PC-9 (cell line): Measurements from ENCODE around the gene PPP2R5C. TPM values are rescaled to one million over a fixed set of nuclear protein-coding genes. Genes with fewer than 3 reads are reported as not detected.
A peak's percentile ranks its signal among the peaks of the same experiment; 100 is the strongest.

Experiments used
- BruUV-seq: library from RNA; stranded (reverse); fragments of 400-500 nt; replicated peaks from 2 replicates; lab custom pipeline; 2021; lab: Mats Ljungman, UMichigan
- CTCF ChIA-PET: fragments of 300-600 bp; sonication (Branson Sonifier 250); formaldehyde crosslinking; loops from one replicate; lab custom pipeline; 2022; ENCODE audit warnings: antibody characterized with exemption; lab: Charles Lee
- POLR2A ChIA-PET: fragments of 300-600 bp; sonication (Branson Sonifier 250); formaldehyde crosslinking; loops from one replicate; lab custom pipeline; 2022; ENCODE audit warnings: antibody characterized with exemption; ENCODE audit not compliant: unreplicated experiment; lab: Charles Lee
- DNase-seq, 2 experiments: peaks; one replicate each; pipeline versions ENCODE4 v3.0.0 to v3.0.0-alpha.2; 2015 to 2022; ENCODE audit warnings: mixed read lengths in 1 of 2
- H2AFZ ChIP-seq: fragments of 200-600 bp; sonication (generic); 2 replicates; pipeline ENCODE4 v1.8.1; 2017; ENCODE audit warnings: antibody characterized with exemption
- H3F3A ChIP-seq: fragments of 200-600 bp; sonication (generic); 2 replicates; pipeline ENCODE4 v1.8.1; 2017; ENCODE audit warnings: antibody characterized with exemption, mild to moderate bottlenecking, low read depth; ENCODE audit not compliant: insufficient read depth
- H3K27ac ChIP-seq: fragments of 200-600 bp; sonication (generic); 2 replicates; pipeline ENCODE4 v1.6.1; 2016; ENCODE audit warnings: mixed run types
- H3K27me3 ChIP-seq: fragments of 200-600 bp; sonication (generic); 2 replicates; pipeline ENCODE4 v1.6.1; 2016; ENCODE audit warnings: low read depth, mixed run types; ENCODE audit not compliant: insufficient read depth
- H3K36me3 ChIP-seq: fragments of 200-600 bp; sonication (generic); 2 replicates; pipeline ENCODE4 v1.6.1; 2016; ENCODE audit warnings: low read depth, mixed run types
- H3K4me1 ChIP-seq: fragments of 200-600 bp; sonication (generic); replicated peaks from 2 replicates; pipeline ENCODE4 v1.6.1; 2016; ENCODE audit warnings: mixed run types; ENCODE audit not compliant: insufficient read depth
- H3K4me2 ChIP-seq: fragments of 200-600 bp; sonication (generic); 2 replicates; pipeline ENCODE4 v1.6.1; 2017; ENCODE audit warnings: mixed run types
- H3K4me3 ChIP-seq: fragments of 200-600 bp; sonication (generic); 2 replicates; pipeline ENCODE4 v1.6.1; 2016; ENCODE audit warnings: mixed run types
- H3K79me2 ChIP-seq: fragments of 200-600 bp; sonication (generic); 2 replicates; pipeline ENCODE4 v1.6.1; 2017; ENCODE audit warnings: low read depth, mixed run types
- H3K9me2 ChIP-seq: fragments of 200-600 bp; sonication (generic); 2 replicates; pipeline ENCODE4 v1.8.1; 2017; ENCODE audit warnings: mild to moderate bottlenecking; ENCODE audit not compliant: insufficient read depth
- H3K9me3 ChIP-seq: fragments of 200-600 bp; sonication (generic); 2 replicates; pipeline ENCODE4 v1.8.1; 2016; ENCODE audit warnings: low read depth; ENCODE audit not compliant: insufficient read depth
- H4K20me1 ChIP-seq: fragments of 200-600 bp; sonication (generic); 2 replicates; pipeline ENCODE4 v1.8.1; 2017; ENCODE audit not compliant: insufficient read depth
- EZH2 ChIP-seq: fragments of 200-600 bp; sonication (generic); IDR thresholded peaks from 2 replicates; pipeline ENCODE4 v1.8.0; 2017; ENCODE audit warnings: antibody characterized with exemption, low read depth
- intact Hi-C: fragments of 100-400 bp; cut with micrococcal nuclease; formaldehyde crosslinking; loops from one replicate; pipeline ENCODE4 v1.10.0; 2022; ENCODE audit not compliant: unreplicated experiment
- total RNA-seq: library from RNA; stranded (reverse); gene quantifications from 2 replicates; pipeline ENCODE4 v1.2.3, GENCODE V29; 2021
- TF ChIP-seq, protein P1 (sequence below): fragments of 200-600 bp; sonication (generic); conservative IDR thresholded peaks from 2 replicates; pipeline ENCODE4 v1.6.1; 2017; ENCODE audit warnings: mixed run types, antibody characterized with exemption, mild to moderate bottlenecking, moderate library complexity

PPP2R5C gene
- total RNA-seq, 1 experiment from 2014 or later = 401 TPM

DNA sequence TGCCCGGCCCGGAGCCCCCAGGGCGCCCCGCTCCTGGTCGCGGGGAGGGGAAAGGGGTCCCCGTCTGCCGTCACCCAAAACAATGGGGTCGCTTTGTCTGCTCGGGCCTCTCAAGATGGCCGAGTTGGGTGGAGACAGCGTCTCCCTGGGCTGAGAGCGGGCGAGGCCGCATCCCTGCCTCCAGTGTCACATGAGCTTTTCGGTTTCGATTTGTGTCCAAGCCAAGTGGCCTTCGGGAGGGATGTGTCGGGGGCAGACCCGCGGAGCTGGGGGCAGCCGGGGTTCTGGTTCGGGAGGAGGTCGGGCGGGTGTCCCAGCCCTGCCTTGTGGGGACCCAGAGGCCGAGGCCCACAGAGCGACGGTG, 203.7 kb downstream of the PPP2R5C start:
- no peaks in the 10 kb centered on the region for H4K20me1 ChIP-seq
- ChIA-PET POLR2A (interaction anchor here (0.6 to 1.3 kb wide), 4 partner anchors 15 to 86 kb away, joined by 3 to 7 read pairs (median 4); no protein-coding TSS in a partner anchor), CTCF (interaction anchor here (0.6 to 1.0 kb wide), 2 partner anchors 222 to 257 kb away, joined by 3 to 11 read pairs; no protein-coding TSS in a partner anchor)
- DNase-seq = peak; percentile 71 to 72
- peak overlapping the region; percentile 75 for H3K27ac ChIP-seq
- H3K4me3 ChIP-seq = peak overlapping the region; percentile 76
- H3F3A ChIP-seq = peaks cover 43% of the 10 kb centered on the region
- TF ChIP-seq, protein P1, sequence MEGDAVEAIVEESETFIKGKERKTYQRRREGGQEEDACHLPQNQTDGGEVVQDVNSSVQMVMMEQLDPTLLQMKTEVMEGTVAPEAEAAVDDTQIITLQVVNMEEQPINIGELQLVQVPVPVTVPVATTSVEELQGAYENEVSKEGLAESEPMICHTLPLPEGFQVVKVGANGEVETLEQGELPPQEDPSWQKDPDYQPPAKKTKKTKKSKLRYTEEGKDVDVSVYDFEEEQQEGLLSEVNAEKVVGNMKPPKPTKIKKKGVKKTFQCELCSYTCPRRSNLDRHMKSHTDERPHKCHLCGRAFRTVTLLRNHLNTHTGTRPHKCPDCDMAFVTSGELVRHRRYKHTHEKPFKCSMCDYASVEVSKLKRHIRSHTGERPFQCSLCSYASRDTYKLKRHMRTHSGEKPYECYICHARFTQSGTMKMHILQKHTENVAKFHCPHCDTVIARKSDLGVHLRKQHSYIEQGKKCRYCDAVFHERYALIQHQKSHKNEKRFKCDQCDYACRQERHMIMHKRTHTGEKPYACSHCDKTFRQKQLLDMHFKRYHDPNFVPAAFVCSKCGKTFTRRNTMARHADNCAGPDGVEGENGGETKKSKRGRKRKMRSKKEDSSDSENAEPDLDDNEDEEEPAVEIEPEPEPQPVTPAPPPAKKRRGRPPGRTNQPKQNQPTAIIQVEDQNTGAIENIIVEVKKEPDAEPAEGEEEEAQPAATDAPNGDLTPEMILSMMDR = no peak
- TF ChIP-seq EZH2 = no peak
- H3K9me3 ChIP-seq = no peaks in the 10 kb centered on the region
- peaks cover 66% of the 10 kb centered on the region for H3K4me1 ChIP-seq
- no peaks in the 10 kb centered on the region for H3K27me3 ChIP-seq
- intact Hi-C loops = loop anchor here (2.0 to 10.0 kb wide), 2 partner anchors 222 to 550 kb away; no protein-coding TSS in a partner anchor
- BruUV-seq = no TSS peak
- H3K4me2 ChIP-seq = peak overlapping the region; percentile 85
- H3K9me2 ChIP-seq = no peaks in the 10 kb centered on the region
- peaks cover 62% of the 10 kb centered on the region for H3K79me2 ChIP-seq
- peak overlapping the region; percentile 82 for H2AFZ ChIP-seq
- H3K36me3 ChIP-seq = peaks cover 24% of the 10 kb centered on the region

DNA sequence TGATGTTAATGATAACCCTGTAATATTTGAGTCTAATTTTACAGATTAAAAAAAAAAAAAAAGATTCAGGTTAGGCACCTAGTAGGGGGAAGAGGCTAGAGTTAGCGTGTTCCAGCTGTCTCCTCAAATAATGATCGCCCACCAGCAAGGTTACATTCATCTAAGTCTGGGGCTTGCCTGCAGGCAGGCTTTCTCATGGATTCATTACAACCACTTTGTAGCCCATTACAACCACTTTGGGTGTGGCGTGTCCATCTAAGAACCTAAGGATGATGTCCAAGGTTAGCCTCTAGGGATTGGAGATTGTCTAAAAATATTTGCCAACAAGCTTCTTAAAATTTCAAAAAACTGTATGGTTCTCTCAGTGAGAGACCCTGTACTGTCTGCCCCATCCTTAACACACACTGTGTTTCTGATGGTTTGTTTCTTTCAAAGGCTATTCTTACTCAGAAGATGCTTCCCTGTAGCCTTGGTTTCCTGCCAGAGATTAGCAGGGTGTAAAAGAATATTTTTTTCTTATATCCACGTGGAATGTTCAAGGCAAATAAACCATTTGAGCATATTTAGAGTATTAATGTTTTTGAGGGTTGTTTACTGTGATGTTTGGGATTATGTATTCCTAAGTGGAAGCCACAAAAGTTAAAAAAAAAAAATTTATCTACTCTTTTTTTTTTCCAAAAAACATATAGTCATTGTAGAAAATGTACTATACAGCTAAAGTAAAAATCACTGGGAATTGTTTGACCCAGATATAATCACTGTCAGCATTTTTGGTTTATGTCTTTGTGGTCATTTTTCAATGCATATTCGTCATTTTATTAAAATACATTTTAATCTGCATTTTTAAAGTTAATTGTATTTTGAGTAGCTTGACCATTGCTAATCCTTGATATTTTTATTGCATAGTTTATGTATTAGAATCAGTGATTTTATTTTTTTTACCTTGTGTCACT, 204.5 kb downstream of the PPP2R5C start:
- H3K4me3 ChIP-seq = peak overlapping the region; percentile 76
- peaks cover 70% of the 10 kb centered on the region for H3K79me2 ChIP-seq
- no peak for TF ChIP-seq EZH2
- TF ChIP-seq, protein P1 = peak; percentile 14; the same call in 1 of the 2 replicates
- ChIA-PET POLR2A (interaction anchor here (0.6 to 1.3 kb wide), 4 partner anchors 15 to 351 kb away, joined by 3 to 11 read pairs (median 4); no protein-coding TSS in a partner anchor), CTCF (interaction anchor here (0.5 to 1.0 kb wide), 6 partner anchors 127 to 542 kb away, joined by 3 to 11 read pairs (median 6); no protein-coding TSS in a partner anchor)
- intact Hi-C loops = loop anchor here (2.0 to 10.0 kb wide), 2 partner anchors 221 to 549 kb away; no protein-coding TSS in a partner anchor
- H3K4me1 ChIP-seq = peaks cover 73% of the 10 kb centered on the region
- H3K4me2 ChIP-seq = peak overlapping the region; percentile 85
- H3K9me2 ChIP-seq = no peaks in the 10 kb centered on the region
- peaks cover 25% of the 10 kb centered on the region for H3K36me3 ChIP-seq
- no peaks in the 10 kb centered on the region for H3K27me3 ChIP-seq
- H3K9me3 ChIP-seq = no peaks in the 10 kb centered on the region
- H4K20me1 ChIP-seq = no peaks in the 10 kb centered on the region
- BruUV-seq = no TSS peak
- DNase-seq = no peak
- no peak overlapping the region for H2AFZ ChIP-seq
- peak overlapping the region; percentile 75 for H3K27ac ChIP-seq
- peaks cover 46% of the 10 kb centered on the region for H3F3A ChIP-seq

DNA sequence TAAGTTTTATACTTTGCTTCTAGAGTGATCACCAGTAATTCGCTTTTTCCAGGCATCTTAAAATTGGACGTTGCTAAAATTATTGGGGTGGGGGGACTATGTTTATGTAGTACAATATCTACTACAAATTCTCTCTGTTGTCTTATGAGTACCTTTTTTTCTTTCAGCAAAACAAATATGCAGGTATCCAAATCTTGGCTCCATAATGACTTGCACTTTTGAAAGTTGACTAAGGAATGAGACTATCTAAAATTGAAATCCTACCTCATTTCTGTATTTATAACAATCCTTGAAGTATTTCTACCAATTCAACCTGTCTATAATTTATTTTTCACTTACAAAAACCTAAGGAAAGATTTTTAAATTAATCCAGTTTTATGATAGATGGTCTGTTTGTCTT, 205.2 kb downstream of the PPP2R5C start:
- no peaks in the 10 kb centered on the region for H3K9me3 ChIP-seq
- H3K4me2 ChIP-seq = peak overlapping the region; percentile 85
- H3K27me3 ChIP-seq = no peaks in the 10 kb centered on the region
- TF ChIP-seq, protein P1 = no peak
- no peak for TF ChIP-seq EZH2
- peaks cover 75% of the 10 kb centered on the region for H3K4me1 ChIP-seq
- H3K79me2 ChIP-seq = peaks cover 77% of the 10 kb centered on the region
- H4K20me1 ChIP-seq = no peaks in the 10 kb centered on the region
- BruUV-seq = no TSS peak
- H3K36me3 ChIP-seq = peaks cover 25% of the 10 kb centered on the region
- H3K9me2 ChIP-seq = no peaks in the 10 kb centered on the region
- DNase-seq = no peak
- intact Hi-C loops = loop anchor here (10.0 kb wide), 1 partner anchor 548 kb away; no protein-coding TSS in a partner anchor
- CTCF ChIA-PET = interaction anchor here (0.6 to 0.7 kb wide), 2 partner anchors 128 to 193 kb away, joined by 4 to 8 read pairs; no protein-coding TSS in a partner anchor
- POLR2A ChIA-PET = no interaction called here
- H3K4me3 ChIP-seq = peak overlapping the region; percentile 76
- H3K27ac ChIP-seq = peak overlapping the region; percentile 75
- H2AFZ ChIP-seq = no peak overlapping the region
- peaks cover 53% of the 10 kb centered on the region for H3F3A ChIP-seq
